GM12801 (cell line): Measurements from ENCODE around the gene ALPK1.

ENCODE experiments used
- CTCF ChIP-seq: IDR thresholded peaks from one replicate; pipeline ENCODE4 v1.5.1; 2011; ENCODE audit warnings: control low read depth; ENCODE audit not compliant: insufficient read length; ENCODE audit errors: extremely low read depth

The ALPK1 gene

GRCh38 chr4:112279882-112280315 is 17.3 kb upstream of the ALPK1 start:
- TF ChIP-seq CTCF, result no peak

- TF ChIP-seq CTCF, result no peak
Observed at GRCh38 chr4:112280386-112281056, 16.6 kb upstream of the ALPK1 start.

GRCh38 chr4:112282860-112283667 is 14.1 kb upstream of the ALPK1 start:
- TF ChIP-seq CTCF, result no peak

GRCh38 chr4:112284166-112284565 is 13.0 kb upstream of the ALPK1 start:
- no peak for TF ChIP-seq CTCF

GRCh38 chr4:112284662-112285411 is 12.3 kb upstream of the ALPK1 start:
- TF ChIP-seq CTCF, result no peak

GRCh38 chr4:112287258-112287989 is 9.7 kb upstream of the ALPK1 start:
- no peak for TF ChIP-seq CTCF
